Peyer's patch (tissue), 4 donors: ENCODE results near the gene NPC1. TPM values are rescaled to one million over a fixed set of nuclear protein-coding genes. Genes with fewer than 3 reads are reported as not detected.
A peak's percentile ranks its signal among the peaks of the same experiment; 100 is the strongest.

Experiments
- DNase-seq, 3 donors: peaks; one replicate each; pipeline ENCODE4 v3.0.0-alpha.2; 2017 to 2019
- H3K27ac ChIP-seq, 4 donors: fragments of 200-600 bp; sonication (generic); one replicate each; pipeline ENCODE4 v1.5.1; 2016 to 2019
- H3K27me3 ChIP-seq, 2 donors: fragments of 200-600 bp; sonication (generic); one replicate each; pipeline ENCODE4 v1.5.1; 2019
- H3K36me3 ChIP-seq, 3 donors: fragments of 200-600 bp; sonication (generic); one replicate each; pipeline ENCODE4 v1.5.1; 2016 to 2019
- H3K4me1 ChIP-seq, 4 donors: fragments of 200-600 bp; sonication (generic); one replicate each; pipeline ENCODE4 v1.5.1; 2016 to 2019
- H3K4me3 ChIP-seq, 4 donors: fragments of 200-600 bp; sonication (generic); 1 replicate in 3 of 4; 2 replicates in 1 of 4; pipeline ENCODE4 v1.5.1; 2016 to 2019; ENCODE audit warnings: mild to moderate bottlenecking in 1 of 4
- H3K9me3 ChIP-seq, 4 donors: fragments of 200-600 bp; sonication (generic); one replicate each; pipeline ENCODE4 v1.5.1; 2016 to 2019; ENCODE audit warnings: mild to moderate bottlenecking in 1 of 4
- CTCF ChIP-seq, 6 experiments: fragments of 450-650 bp in 4 of 6; fragments of 200-600 bp in 2 of 6; sonication (generic) in 1 of 6; IDR thresholded peaks; one replicate each; pipeline ENCODE4 v1.5.1; 2017 to 2019; ENCODE audit warnings: antibody characterized with exemption in 6 of 6, mild to moderate bottlenecking in 3 of 6, moderate library complexity in 1 of 6
- POLR2A ChIP-seq, 2 donors: fragments of 450-650 bp; IDR thresholded peaks; one replicate each; pipeline ENCODE4 v1.5.1; 2017; ENCODE audit warnings: antibody characterized with exemption in 2 of 2, mild to moderate bottlenecking in 2 of 2, moderate library complexity in 2 of 2
- total RNA-seq, 4 donors: library from RNA; depleted of rRNA; stranded (reverse); fragments of >200 nt; gene quantifications; one replicate each; pipeline ENCODE4 v1.1.0, GENCODE V29; 2016

The NPC1 gene
- 10 to 100 TPM; 62.7 to 80.1 (median 71.3) TPM for total RNA-seq

DNA sequence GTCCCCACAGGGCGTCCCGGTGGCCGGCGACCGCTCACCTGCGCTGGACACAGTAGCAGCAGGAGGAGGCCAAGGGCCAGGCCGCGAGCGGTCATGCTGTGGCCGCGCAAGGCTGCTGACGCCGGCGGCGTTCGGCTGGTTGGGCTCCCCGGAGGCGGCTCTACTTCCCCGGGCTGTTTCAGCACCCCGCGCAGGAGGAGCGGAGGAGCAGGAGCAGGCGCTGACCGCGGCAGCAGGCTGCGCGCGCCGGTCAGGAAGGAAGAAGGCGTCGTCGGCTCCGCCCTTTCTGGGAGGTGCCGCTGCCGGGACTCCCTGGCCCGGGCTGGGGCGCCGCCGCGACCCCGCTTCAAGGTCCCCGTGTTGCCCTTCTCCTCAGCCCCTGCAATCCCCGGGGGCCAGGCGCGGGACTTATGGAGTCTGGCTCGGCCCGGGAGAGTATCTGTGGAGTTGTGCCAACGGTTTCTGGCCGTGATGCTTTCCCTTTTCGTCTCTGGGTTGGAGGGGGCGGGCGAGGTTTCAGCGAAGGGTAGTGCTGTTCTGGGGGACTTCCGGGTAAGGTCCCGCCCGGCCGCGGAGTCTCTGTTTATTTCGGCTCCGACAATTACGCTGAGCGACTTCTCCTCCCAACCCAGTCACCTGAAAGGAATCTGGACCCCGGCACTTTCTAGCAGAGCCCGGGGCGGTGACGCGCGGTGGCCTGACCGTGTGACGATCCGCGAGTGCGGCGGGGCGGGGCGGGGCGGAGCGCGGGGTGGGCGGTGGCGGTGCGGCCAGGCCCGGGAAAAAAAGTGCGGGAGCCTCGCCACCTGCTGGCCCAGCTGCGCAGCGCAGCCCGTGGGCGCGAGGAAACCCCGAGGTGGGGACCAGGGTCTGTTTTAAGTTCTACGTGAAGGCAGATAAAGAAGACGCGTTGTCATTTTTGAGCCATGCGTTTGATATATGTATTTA, at the start of gene NPC1:
NPC1 (minus strand) TSS at position 258 of the 948 bp plus-strand sequence; CDS start at position 95, 163 bp downstream.
- Histone ChIP-seq H3K4me1 (peaks cover 0 to 27% (median 8%) of the 10 kb centered on the region in 4 donors), H3K27ac (peak within 1 kb of the TSS; percentile 90 to 100 (median 98)), H3K4me3 (peak within 1 kb of the TSS; percentile 87 to 99 (median 93)), H3K9me3 (no peaks in the 10 kb centered on the region), H3K36me3 (no peaks in the 10 kb centered on the region), H3K27me3 (no peaks in the 10 kb centered on the region)
- DNase-seq, result peak; percentile 88 to 98 (median 97)
- TF ChIP-seq POLR2A (IDR thresholded peaks at IDR 0.05) (peak; percentile 92 to 95), CTCF (IDR thresholded peaks at IDR 0.05) (peak; percentile 86 to 98 (median 92))

DNA sequence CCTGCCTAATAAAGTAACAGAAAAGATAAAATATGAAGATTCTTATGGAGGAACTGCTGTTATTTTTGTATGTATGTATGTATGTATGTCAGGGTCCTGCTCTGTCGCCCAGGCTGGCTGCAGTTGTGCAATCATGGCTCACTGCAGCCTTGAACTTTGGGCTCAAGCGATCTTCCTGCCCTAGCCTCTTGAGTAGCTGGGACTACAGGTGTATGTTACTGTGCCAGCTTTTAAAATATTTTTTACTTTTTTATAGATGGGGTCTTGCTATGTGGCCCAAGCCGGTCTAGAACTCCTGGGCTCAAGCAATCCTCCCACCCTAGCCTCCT, 49.7 kb upstream of the NPC1 start:
- H3K4me3 ChIP-seq, result no peak overlapping the region
- no peaks in the 10 kb centered on the region for H3K4me1 ChIP-seq
- no peaks in the 10 kb centered on the region for H3K27me3 ChIP-seq
- TF ChIP-seq POLR2A (IDR thresholded peaks at IDR 0.05) (no peak), CTCF (IDR thresholded peaks at IDR 0.05) (no peak)
- no peaks in the 10 kb centered on the region for H3K9me3 ChIP-seq
- DNase-seq, result no peak
- H3K27ac ChIP-seq, result no peak overlapping the region
- no peaks in the 10 kb centered on the region for H3K36me3 ChIP-seq

DNA sequence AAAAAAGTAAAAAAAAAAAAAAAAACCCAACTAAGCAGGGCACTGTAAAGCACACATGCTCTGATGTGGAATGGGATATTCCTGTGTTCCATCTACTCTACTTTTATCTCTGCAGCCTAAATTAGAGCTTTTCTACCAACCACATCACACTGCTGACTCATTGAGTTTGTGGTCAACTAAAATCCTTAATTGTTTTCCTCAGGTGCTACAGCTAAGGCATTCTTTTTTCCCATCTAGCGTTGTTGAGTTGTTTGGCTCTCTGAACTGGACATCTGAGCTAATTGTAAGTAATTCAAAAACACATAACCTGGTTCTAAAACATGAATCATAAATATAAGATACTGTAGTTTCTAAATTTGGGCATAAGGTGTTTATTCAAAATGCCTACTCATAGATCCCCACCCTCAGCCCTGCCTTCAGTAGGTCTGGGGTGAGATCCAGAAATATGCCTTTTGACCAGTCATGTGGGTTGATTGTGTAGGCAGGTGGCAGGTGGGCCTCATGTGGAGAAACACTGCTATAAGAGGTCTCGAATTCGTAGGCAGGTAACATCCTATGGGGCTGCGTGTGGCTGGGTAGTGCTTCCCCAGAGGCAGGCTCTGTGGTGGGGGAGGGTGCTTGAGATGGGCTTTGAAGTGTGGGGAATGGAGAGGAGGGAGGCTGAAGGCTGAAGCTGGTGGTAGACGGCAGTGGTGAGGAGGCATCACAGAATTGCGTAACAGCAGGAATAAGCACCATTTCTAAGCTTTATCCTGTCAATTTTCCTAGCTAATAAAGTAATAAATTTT, 49.2 kb upstream of the NPC1 start:
- Histone ChIP-seq H3K4me3 (no peak overlapping the region), H3K36me3 (no peaks in the 10 kb centered on the region), H3K27ac (no peak overlapping the region), H3K27me3 (no peaks in the 10 kb centered on the region), H3K9me3 (no peaks in the 10 kb centered on the region), H3K4me1 (no peaks in the 10 kb centered on the region)
- TF ChIP-seq CTCF (IDR thresholded peaks at IDR 0.05) (no peak), POLR2A (IDR thresholded peaks at IDR 0.05) (no peak)
- no peak for DNase-seq

DNA sequence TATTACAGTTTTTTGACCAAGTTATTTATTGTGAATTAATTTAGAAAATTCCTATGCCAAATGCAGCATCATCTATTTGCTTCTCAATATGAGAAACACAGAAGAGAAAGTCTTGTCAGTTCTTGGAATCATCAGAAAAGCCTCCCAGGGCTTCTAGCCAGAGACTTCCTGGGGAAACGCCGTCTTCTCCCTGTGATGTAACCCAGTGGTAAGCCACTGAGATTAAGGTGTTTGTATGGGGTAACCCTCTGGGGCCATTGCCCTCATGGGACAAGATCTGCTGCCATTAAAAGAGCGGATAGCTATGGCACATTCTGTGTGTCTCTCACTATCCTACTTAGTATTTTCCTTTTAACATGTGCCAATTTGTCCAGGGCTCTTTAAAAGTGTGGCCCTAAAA, 48.4 kb upstream of the NPC1 start:
- Histone ChIP-seq H3K4me3 (no peak overlapping the region), H3K27ac (no peak overlapping the region), H3K36me3 (no peaks in the 10 kb centered on the region), H3K4me1 (peaks cover 0 to 5% (median 0%) of the 10 kb centered on the region in 4 donors), H3K27me3 (no peaks in the 10 kb centered on the region), H3K9me3 (no peaks in the 10 kb centered on the region)
- no peak for DNase-seq
- TF ChIP-seq POLR2A (IDR thresholded peaks at IDR 0.05) (no peak), CTCF (IDR thresholded peaks at IDR 0.05) (no peak)

DNA sequence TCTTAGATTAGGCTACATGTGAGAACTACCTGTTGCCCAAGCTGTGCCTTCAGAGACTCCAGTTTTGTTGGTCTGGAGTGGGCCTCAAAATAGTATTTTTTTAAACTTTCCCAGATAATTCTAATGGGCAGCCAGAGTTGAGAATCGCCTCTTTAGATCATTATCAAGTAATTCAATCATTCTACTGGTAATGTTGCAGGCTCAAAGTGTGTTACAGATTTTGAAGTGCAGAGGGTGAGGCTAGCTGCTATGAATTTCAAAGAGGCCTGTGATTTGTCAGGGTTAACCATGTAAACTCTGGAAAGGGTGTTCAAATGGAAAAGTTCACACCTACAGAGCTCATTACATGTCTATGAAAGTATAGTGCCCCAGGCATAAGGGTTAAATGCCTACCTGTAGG, 46.3 kb upstream of the NPC1 start:
- no peaks in the 10 kb centered on the region for H3K36me3 ChIP-seq
- no peaks in the 10 kb centered on the region for H3K9me3 ChIP-seq
- H3K4me1 ChIP-seq, result peaks cover 0 to 13% (median 0%) of the 10 kb centered on the region in 4 donors
- no peak for DNase-seq
- H3K4me3 ChIP-seq, result no peak overlapping the region
- no peaks in the 10 kb centered on the region for H3K27me3 ChIP-seq
- no peak overlapping the region for H3K27ac ChIP-seq
- TF ChIP-seq CTCF (IDR thresholded peaks at IDR 0.05), result no peak
- no peak for TF ChIP-seq POLR2A (IDR thresholded peaks at IDR 0.05)
